A673 (cell line): Measurements from ENCODE around the gene DGKH. TPM values are rescaled to one million over a fixed set of nuclear protein-coding genes. Genes with fewer than 3 reads are reported as not detected.
"Not testable (repeated sequence)": the region's sequence is repeated elsewhere in the genome, so short reads cannot be mapped to it uniquely, and the experiment has no call there.

Experiments
- BruUV-seq: library from RNA; stranded (reverse); fragments of 400-500 nt; replicated peaks from 2 replicates; lab custom pipeline; 2021; lab: Mats Ljungman, UMichigan
- CTCF ChIA-PET: fragments of 300-600 bp; sonication (Branson Sonifier 250); formaldehyde crosslinking; loops from one replicate; lab custom pipeline; 2022; ENCODE audit warnings: antibody characterized with exemption; lab: Charles Lee
- POLR2A ChIA-PET: fragments of 300-600 bp; sonication (Branson Sonifier 250); formaldehyde crosslinking; loops from one replicate; lab custom pipeline; 2022; ENCODE audit warnings: antibody characterized with exemption; ENCODE audit not compliant: low non-redundant PET; lab: Charles Lee
- DNase-seq: peaks from one replicate; pipeline ENCODE4 v3.0.0-alpha.2; 2015; ENCODE audit warnings: low spot score
- H3K27ac ChIP-seq: fragments of 200-600 bp; sonication (generic); 2 replicates; pipeline ENCODE4 v1.5.1; 2016; ENCODE audit warnings: mixed run types, low read depth, mild to moderate bottlenecking, mixed read lengths, antibody characterized with exemption, low read length; ENCODE audit not compliant: poor library complexity, severe bottlenecking
- H3K27me3 ChIP-seq: fragments of 200-600 bp; sonication (generic); replicated peaks from 2 replicates; pipeline ENCODE4 v1.6.1; 2017; ENCODE audit warnings: mixed run types, low read depth, mild to moderate bottlenecking, mixed read lengths, antibody characterized with exemption, low read length; ENCODE audit not compliant: insufficient read depth, poor library complexity
- H3K36me3 ChIP-seq: fragments of 200-600 bp; sonication (generic); 2 replicates; pipeline ENCODE4 v1.6.1; 2016; ENCODE audit warnings: mixed run types, mild to moderate bottlenecking, mixed read lengths, antibody characterized with exemption, low read length; ENCODE audit not compliant: insufficient read depth, poor library complexity, severe bottlenecking
- H3K4me1 ChIP-seq: fragments of 200-600 bp; sonication (generic); 2 replicates; pipeline ENCODE4 v1.6.1; 2017; ENCODE audit warnings: mixed run types, mild to moderate bottlenecking, mixed read lengths, antibody characterized with exemption, low read length; ENCODE audit not compliant: insufficient read depth, poor library complexity, severe bottlenecking
- H3K4me3 ChIP-seq: fragments of 200-600 bp; sonication (generic); 2 replicates; pipeline ENCODE4 v1.5.1; 2016; ENCODE audit warnings: low read depth, mixed run types, mild to moderate bottlenecking, mixed read lengths, low read length; ENCODE audit not compliant: poor library complexity, severe bottlenecking
- H3K9me3 ChIP-seq: fragments of 200-600 bp; sonication (generic); 2 replicates; pipeline ENCODE4 v1.6.1; 2016; ENCODE audit warnings: mixed run types, low read depth, mild to moderate bottlenecking, mixed read lengths, antibody characterized with exemption, low read length; ENCODE audit not compliant: poor library complexity, severe bottlenecking
- CTCF ChIP-seq: fragments of 300-800, 200-600 bp; sonication (generic); conservative IDR thresholded peaks from 2 replicates; pipeline ENCODE4 v1.5.1; 2017; ENCODE audit warnings: low read depth, mild to moderate bottlenecking, antibody characterized with exemption, low read length, moderate library complexity, mixed read lengths
- EZH2 ChIP-seq: fragments of 200-600 bp; sonication (generic); IDR thresholded peaks from 2 replicates; pipeline ENCODE4 v1.6.1; 2017; ENCODE audit warnings: borderline replicate concordance, low read depth, mild to moderate bottlenecking, mixed read lengths, antibody characterized with exemption, low read length; ENCODE audit not compliant: poor library complexity, severe bottlenecking
- intact Hi-C: fragments of 100-400 bp; cut with micrococcal nuclease; formaldehyde crosslinking; loops from one replicate; pipeline ENCODE4 v1.10.0; 2022; ENCODE audit not compliant: unreplicated experiment
- total RNA-seq: library from RNA; stranded (reverse); gene quantifications from 2 replicates; pipeline ENCODE4 v1.2.3, GENCODE V29; 2021

DGKH gene
- total RNA-seq, 1 experiment from 2014 or later, result 13.8 TPM

GRCh38 chr13:42137856-42138537 is 89.5 kb downstream of the DGKH start:
- H3K27ac ChIP-seq, result no peak overlapping the region
- H3K4me1 ChIP-seq, result no peaks in the 10 kb centered on the region
- ChIA-PET CTCF (no interaction called here), POLR2A (no interaction called here)
- intact Hi-C loops, result no loop called here
- no peaks in the 10 kb centered on the region for H3K9me3 ChIP-seq
- no peaks in the 10 kb centered on the region for H3K36me3 ChIP-seq
- H3K27me3 ChIP-seq, result no peaks in the 10 kb centered on the region
- no peak for TF ChIP-seq EZH2
- TF ChIP-seq CTCF, result no peak
- no TSS peak for BruUV-seq
- no peak for DNase-seq
- no peak overlapping the region for H3K4me3 ChIP-seq

DNA sequence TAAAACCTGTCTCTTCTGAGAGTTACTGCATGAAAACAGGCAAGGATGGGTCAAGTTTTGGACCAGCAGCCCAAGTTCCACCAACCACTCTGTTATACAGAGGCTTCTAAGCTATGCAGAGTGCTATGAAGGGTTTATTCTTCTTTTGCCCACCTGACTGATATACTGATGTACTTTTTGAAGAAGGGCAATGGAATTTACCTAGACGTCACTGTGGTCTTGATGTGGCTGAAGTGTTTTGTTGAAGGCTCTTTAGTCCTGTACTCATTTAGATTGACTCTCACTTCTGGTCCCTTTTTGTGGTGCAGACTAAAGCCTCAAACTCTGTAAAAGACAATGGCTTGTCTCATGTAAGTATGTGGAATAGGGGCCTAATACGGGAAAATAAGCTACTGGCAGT is 92.0 kb downstream of the DGKH start:
- DNase-seq, result no peak
- TF ChIP-seq EZH2 (no peak), CTCF (no peak)
- Histone ChIP-seq H3K4me3 (no peak overlapping the region), H3K36me3 (no peaks in the 10 kb centered on the region), H3K27me3 (no peaks in the 10 kb centered on the region), H3K9me3 (no peaks in the 10 kb centered on the region), H3K27ac (no peak overlapping the region), H3K4me1 (no peaks in the 10 kb centered on the region)
- intact Hi-C loops, result no loop called here
- CTCF ChIA-PET, result no interaction called here
- no TSS peak for BruUV-seq
- POLR2A ChIA-PET, result interaction anchor here (0.6 kb wide), 1 partner anchor 9 kb away, joined by 4 read pairs; no protein-coding TSS in a partner anchor

DNA sequence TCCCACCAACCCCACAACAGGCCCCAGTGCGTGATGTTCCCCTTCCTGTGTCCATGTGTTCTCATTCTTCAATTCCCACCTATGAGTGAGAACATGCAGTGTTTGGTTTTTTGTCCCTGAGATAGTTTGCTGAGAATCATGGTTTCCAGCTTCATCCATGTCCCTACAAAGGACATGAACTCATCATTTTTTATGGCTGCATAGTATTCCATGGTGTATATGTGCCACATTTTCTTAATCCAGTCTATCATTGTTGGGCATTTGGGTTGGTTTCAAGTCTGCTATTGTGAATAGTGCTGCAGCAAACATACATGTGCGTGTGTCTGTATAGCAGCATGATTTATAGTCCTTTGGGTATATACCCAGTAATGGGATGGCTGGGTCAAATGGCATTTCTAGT is 92.6 kb downstream of the DGKH start:
- H3K27me3 ChIP-seq, H3K4me1 ChIP-seq, H3K27ac ChIP-seq, DNase-seq, H3K36me3 ChIP-seq, CTCF ChIA-PET, H3K9me3 ChIP-seq, BruUV-seq, H3K4me3 ChIP-seq, intact Hi-C loops: not testable (repeated sequence)
- POLR2A ChIA-PET, result interaction anchor here (0.6 kb wide), 1 partner anchor 8 kb away, joined by 4 read pairs; no protein-coding TSS in a partner anchor

DNA sequence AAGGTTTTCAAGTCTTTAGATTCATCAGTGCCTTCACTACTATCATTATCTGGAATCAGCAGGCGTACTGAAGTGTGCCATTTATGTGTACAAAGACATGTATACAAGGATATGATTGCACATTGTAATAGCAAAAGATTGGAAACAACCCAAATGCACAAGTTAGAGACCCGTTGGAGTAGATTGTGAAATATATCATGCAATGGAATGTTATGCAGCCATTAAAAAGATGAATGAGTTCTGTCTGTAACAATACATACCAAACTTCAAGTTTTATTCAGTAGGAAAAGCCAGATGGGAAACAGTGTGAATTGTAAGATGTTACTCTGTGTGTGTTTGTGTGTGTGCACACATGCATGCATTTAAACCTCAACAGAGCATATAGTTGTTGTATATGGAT is 97.9 kb downstream of the DGKH start:
- no peak overlapping the region for H3K27ac ChIP-seq
- BruUV-seq, result no TSS peak
- POLR2A ChIA-PET, result no interaction called here
- no peak for DNase-seq
- no peaks in the 10 kb centered on the region for H3K36me3 ChIP-seq
- H3K9me3 ChIP-seq, result no peaks in the 10 kb centered on the region
- intact Hi-C loops, result no loop called here
- CTCF ChIA-PET, result no interaction called here
- no peaks in the 10 kb centered on the region for H3K27me3 ChIP-seq
- TF ChIP-seq EZH2, result no peak
- H3K4me3 ChIP-seq, result no peak overlapping the region
- no peaks in the 10 kb centered on the region for H3K4me1 ChIP-seq
